ENCODE results near the gene SMAD7. TPM values are rescaled to one million over a fixed set of nuclear protein-coding genes. Genes with fewer than 3 reads are reported as not detected.

Gene SMAD7
- total and polyA plus RNA-seq, 2 experiments from 2014 or later = 11.8 to 29.8 TPM

DNA sequence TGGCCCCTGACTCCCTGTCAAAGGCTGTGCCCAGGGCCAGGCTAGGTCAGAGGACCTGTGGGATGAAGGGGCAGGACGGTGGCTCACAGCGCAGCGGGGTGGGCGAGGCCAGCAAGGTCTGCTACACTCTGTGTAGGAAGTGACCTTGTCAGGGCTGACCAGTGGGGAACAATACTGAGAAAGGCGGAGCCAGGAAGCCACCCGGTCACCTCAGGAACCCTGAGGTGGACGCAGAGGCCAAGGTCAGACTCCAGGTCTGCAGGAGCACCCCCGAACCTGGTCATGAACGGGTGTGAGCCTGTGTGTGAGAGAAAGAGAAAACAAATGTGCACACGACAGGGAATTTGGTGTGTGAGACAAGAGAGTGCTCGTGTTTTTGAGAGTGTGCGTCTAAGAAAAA lies 72.3 kb downstream of the SMAD7 start:
- H2AFZ ChIP-seq = peak overlapping the region; percentile 74; the same call in 1 of the 2 replicates
- peak overlapping the region; percentile 51; the same call in 1 of the 2 replicates for H3K4me2 ChIP-seq

More for the DNA sequence above, 72.3 kb downstream of the SMAD7 start:
- Histone ChIP-seq H3K4me3 (no peak overlapping the region), H3K79me2 (replicated peaks; ENCODE audit: insufficient read depth) (no peaks in the 10 kb centered on the region), H3K9me2 (ENCODE audit: insufficient read depth) (peaks cover 6% of the 10 kb centered on the region; the same call in 1 of the 2 replicates), H3K27ac (ENCODE audit: low read depth) (no peak overlapping the region), H3K4me1 (ENCODE audit: insufficient read depth) (peaks cover 5% of the 10 kb centered on the region), H3F3A (replicated peaks; ENCODE audit: low read depth) (no peaks in the 10 kb centered on the region), H3K27me3 (ENCODE audit: insufficient read depth) (no peaks in the 10 kb centered on the region), H4K20me1 (replicated peaks; ENCODE audit: insufficient read depth) (no peaks in the 10 kb centered on the region), H3K36me3 (ENCODE audit: insufficient read depth) (no peaks in the 10 kb centered on the region; the same call in 1 of the 2 replicates)
- DNase-seq (ENCODE audit: low spot score) = no peak
- Mint-ChIP-seq H3K27me3 (ENCODE audit: insufficient read depth, low read depth, poor library complexity) (peaks cover 17% of the 10 kb centered on the region), H3K4me1 (peaks cover 20% of the 10 kb centered on the region), H3K9me3 (peaks cover 2% of the 10 kb centered on the region; the same call in 2 of the 3 replicates), H3K36me3 (ENCODE audit: low read depth) (no peaks in the 10 kb centered on the region), H3K4me3 (peak overlapping the region; percentile 27; the same call in 2 of the 3 replicates), H3K27ac (peak overlapping the region; percentile 74; the same call in 1 of the 2 replicates)
- no peak for TF ChIP-seq ZNF331 (CRISPR knock-in tag; IDR thresholded peaks at IDR 0.05; ENCODE audit: low read depth)
- no peak for TF ChIP-seq NANOG (IDR thresholded peaks at IDR 0.05; ENCODE audit: borderline replicate concordance)
- TF ChIP-seq EZH2 (IDR thresholded peaks at IDR 0.05; ENCODE audit: low read depth, unreplicated experiment) = no peak
- no peak for TF ChIP-seq STAT1 (IDR thresholded peaks at IDR 0.05; ENCODE audit: unreplicated experiment)
- TF ChIP-seq, protein P1, sequence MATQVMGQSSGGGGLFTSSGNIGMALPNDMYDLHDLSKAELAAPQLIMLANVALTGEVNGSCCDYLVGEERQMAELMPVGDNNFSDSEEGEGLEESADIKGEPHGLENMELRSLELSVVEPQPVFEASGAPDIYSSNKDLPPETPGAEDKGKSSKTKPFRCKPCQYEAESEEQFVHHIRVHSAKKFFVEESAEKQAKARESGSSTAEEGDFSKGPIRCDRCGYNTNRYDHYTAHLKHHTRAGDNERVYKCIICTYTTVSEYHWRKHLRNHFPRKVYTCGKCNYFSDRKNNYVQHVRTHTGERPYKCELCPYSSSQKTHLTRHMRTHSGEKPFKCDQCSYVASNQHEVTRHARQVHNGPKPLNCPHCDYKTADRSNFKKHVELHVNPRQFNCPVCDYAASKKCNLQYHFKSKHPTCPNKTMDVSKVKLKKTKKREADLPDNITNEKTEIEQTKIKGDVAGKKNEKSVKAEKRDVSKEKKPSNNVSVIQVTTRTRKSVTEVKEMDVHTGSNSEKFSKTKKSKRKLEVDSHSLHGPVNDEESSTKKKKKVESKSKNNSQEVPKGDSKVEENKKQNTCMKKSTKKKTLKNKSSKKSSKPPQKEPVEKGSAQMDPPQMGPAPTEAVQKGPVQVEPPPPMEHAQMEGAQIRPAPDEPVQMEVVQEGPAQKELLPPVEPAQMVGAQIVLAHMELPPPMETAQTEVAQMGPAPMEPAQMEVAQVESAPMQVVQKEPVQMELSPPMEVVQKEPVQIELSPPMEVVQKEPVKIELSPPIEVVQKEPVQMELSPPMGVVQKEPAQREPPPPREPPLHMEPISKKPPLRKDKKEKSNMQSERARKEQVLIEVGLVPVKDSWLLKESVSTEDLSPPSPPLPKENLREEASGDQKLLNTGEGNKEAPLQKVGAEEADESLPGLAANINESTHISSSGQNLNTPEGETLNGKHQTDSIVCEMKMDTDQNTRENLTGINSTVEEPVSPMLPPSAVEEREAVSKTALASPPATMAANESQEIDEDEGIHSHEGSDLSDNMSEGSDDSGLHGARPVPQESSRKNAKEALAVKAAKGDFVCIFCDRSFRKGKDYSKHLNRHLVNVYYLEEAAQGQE (IDR thresholded peaks at IDR 0.05; ENCODE audit: unreplicated experiment) = no peak
- TF ChIP-seq JUNB (IDR thresholded peaks at IDR 0.05; ENCODE audit: unreplicated experiment) = no peak
- TF ChIP-seq, protein P2, sequence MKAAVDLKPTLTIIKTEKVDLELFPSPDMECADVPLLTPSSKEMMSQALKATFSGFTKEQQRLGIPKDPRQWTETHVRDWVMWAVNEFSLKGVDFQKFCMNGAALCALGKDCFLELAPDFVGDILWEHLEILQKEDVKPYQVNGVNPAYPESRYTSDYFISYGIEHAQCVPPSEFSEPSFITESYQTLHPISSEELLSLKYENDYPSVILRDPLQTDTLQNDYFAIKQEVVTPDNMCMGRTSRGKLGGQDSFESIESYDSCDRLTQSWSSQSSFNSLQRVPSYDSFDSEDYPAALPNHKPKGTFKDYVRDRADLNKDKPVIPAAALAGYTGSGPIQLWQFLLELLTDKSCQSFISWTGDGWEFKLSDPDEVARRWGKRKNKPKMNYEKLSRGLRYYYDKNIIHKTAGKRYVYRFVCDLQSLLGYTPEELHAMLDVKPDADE (IDR thresholded peaks at IDR 0.05) = no peak
- no peak for TF ChIP-seq EZH2phosphoT487 (IDR thresholded peaks at IDR 0.05; ENCODE audit: unreplicated experiment)
- TF ChIP-seq POLR2AphosphoS5 (IDR thresholded peaks at IDR 0.05; ENCODE audit: low read depth) = no peak
- no peak for TF ChIP-seq ZNF114 (CRISPR knock-in tag; IDR thresholded peaks at IDR 0.05)
- TF ChIP-seq, protein P3, sequence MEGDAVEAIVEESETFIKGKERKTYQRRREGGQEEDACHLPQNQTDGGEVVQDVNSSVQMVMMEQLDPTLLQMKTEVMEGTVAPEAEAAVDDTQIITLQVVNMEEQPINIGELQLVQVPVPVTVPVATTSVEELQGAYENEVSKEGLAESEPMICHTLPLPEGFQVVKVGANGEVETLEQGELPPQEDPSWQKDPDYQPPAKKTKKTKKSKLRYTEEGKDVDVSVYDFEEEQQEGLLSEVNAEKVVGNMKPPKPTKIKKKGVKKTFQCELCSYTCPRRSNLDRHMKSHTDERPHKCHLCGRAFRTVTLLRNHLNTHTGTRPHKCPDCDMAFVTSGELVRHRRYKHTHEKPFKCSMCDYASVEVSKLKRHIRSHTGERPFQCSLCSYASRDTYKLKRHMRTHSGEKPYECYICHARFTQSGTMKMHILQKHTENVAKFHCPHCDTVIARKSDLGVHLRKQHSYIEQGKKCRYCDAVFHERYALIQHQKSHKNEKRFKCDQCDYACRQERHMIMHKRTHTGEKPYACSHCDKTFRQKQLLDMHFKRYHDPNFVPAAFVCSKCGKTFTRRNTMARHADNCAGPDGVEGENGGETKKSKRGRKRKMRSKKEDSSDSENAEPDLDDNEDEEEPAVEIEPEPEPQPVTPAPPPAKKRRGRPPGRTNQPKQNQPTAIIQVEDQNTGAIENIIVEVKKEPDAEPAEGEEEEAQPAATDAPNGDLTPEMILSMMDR (conservative IDR thresholded peaks at IDR 0.05; ENCODE audit: low read depth in 2 of 2) = no peak
- TF ChIP-seq, protein P4, sequence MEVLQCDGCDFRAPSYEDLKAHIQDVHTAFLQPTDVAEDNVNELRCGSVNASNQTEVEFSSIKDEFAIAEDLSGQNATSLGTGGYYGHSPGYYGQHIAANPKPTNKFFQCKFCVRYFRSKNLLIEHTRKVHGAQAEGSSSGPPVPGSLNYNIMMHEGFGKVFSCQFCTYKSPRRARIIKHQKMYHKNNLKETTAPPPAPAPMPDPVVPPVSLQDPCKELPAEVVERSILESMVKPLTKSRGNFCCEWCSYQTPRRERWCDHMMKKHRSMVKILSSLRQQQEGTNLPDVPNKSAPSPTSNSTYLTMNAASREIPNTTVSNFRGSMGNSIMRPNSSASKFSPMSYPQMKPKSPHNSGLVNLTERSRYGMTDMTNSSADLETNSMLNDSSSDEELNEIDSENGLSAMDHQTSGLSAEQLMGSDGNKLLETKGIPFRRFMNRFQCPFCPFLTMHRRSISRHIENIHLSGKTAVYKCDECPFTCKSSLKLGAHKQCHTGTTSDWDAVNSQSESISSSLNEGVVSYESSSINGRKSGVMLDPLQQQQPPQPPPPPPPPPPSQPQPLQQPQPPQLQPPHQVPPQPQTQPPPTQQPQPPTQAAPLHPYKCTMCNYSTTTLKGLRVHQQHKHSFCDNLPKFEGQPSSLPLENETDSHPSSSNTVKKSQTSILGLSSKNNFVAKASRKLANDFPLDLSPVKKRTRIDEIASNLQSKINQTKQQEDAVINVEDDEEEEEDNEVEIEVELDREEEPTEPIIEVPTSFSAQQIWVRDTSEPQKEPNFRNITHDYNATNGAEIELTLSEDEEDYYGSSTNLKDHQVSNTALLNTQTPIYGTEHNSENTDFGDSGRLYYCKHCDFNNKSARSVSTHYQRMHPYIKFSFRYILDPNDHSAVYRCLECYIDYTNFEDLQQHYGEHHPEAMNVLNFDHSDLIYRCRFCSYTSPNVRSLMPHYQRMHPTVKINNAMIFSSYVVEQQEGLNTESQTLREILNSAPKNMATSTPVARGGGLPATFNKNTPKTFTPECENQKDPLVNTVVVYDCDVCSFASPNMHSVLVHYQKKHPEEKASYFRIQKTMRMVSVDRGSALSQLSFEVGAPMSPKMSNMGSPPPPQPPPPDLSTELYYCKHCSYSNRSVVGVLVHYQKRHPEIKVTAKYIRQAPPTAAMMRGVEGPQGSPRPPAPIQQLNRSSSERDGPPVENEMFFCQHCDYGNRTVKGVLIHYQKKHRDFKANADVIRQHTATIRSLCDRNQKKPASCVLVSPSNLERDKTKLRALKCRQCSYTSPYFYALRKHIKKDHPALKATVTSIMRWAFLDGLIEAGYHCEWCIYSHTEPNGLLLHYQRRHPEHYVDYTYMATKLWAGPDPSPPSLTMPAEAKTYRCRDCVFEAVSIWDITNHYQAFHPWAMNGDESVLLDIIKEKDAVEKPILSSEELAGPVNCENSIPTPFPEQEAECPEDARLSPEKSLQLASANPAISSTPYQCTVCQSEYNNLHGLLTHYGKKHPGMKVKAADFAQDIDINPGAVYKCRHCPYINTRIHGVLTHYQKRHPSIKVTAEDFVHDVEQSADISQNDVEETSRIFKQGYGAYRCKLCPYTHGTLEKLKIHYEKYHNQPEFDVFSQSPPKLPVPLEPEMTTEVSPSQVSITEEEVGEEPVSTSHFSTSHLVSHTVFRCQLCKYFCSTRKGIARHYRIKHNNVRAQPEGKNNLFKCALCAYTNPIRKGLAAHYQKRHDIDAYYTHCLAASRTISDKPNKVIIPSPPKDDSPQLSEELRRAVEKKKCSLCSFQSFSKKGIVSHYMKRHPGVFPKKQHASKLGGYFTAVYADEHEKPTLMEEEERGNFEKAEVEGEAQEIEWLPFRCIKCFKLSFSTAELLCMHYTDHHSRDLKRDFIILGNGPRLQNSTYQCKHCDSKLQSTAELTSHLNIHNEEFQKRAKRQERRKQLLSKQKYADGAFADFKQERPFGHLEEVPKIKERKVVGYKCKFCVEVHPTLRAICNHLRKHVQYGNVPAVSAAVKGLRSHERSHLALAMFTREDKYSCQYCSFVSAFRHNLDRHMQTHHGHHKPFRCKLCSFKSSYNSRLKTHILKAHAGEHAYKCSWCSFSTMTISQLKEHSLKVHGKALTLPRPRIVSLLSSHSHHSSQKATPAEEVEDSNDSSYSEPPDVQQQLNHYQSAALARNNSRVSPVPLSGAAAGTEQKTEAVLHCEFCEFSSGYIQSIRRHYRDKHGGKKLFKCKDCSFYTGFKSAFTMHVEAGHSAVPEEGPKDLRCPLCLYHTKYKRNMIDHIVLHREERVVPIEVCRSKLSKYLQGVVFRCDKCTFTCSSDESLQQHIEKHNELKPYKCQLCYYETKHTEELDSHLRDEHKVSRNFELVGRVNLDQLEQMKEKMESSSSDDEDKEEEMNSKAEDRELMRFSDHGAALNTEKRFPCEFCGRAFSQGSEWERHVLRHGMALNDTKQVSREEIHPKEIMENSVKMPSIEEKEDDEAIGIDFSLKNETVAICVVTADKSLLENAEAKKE (CRISPR knock-in tag; IDR thresholded peaks at IDR 0.05) = no peak
- ATAC-seq = no peak
